OCI-LY7 (cell line): ENCODE data around the gene OR5B12. TPM values are rescaled to one million over a fixed set of nuclear protein-coding genes. Genes with fewer than 3 reads are reported as not detected.

Experiments used
- BruUV-seq: library from RNA; stranded (reverse); fragments of 400-500 nt; replicated peaks from 2 replicates; lab custom pipeline; 2021; lab: Mats Ljungman, UMichigan
- CTCF ChIA-PET: fragments of 300-600 bp; sonication (Branson Sonifier 250); formaldehyde crosslinking; loops from one replicate; lab custom pipeline; 2022; ENCODE audit warnings: antibody characterized with exemption; ENCODE audit not compliant: unreplicated experiment; lab: Charles Lee
- POLR2A ChIA-PET: fragments of 300-600 bp; sonication (Branson Sonifier 250); formaldehyde crosslinking; loops from one replicate; lab custom pipeline; 2022; ENCODE audit warnings: antibody characterized with exemption; lab: Charles Lee
- DNase-seq: peaks from one replicate; pipeline ENCODE4 v3.0.0-alpha.2; 2015; ENCODE audit warnings: low spot score
- H2AFZ ChIP-seq: fragments of 200-600 bp; sonication (generic), shearing (Covaris generic); 2 replicates; pipeline ENCODE4 v1.6.1; 2014; ENCODE audit warnings: mild to moderate bottlenecking, antibody characterized with exemption, low read length, moderate library complexity
- H3K27ac ChIP-seq: fragments of 200-600 bp; sonication (generic); 2 replicates; pipeline ENCODE4 v1.5.1; 2014; ENCODE audit warnings: mixed run types, low read depth, mild to moderate bottlenecking, moderate library complexity, low read length, inconsistent platforms; ENCODE audit not compliant: poor library complexity, severe bottlenecking
- H3K36me3 ChIP-seq: fragments of 200-600 bp; sonication (generic); 2 replicates; pipeline ENCODE4 v1.6.1; 2014; ENCODE audit warnings: mild to moderate bottlenecking, antibody characterized with exemption, low read length, moderate library complexity, mixed read lengths; ENCODE audit not compliant: insufficient read depth
- H3K4me1 ChIP-seq: fragments of 200-600 bp; sonication (generic); 2 replicates; pipeline ENCODE4 v1.5.1; 2014; ENCODE audit warnings: mild to moderate bottlenecking, low read length; ENCODE audit not compliant: insufficient read depth, poor library complexity, severe bottlenecking
- H3K4me2 ChIP-seq: fragments of 200-600 bp; sonication (generic); 2 replicates; pipeline ENCODE4 v1.6.1; 2014; ENCODE audit warnings: mild to moderate bottlenecking, low read length
- H3K4me3 ChIP-seq: fragments of 200-600 bp; sonication (generic); 2 replicates; pipeline ENCODE4 v1.5.1; 2014; ENCODE audit warnings: mild to moderate bottlenecking, low read depth, low read length; ENCODE audit not compliant: poor library complexity, severe bottlenecking
- H3K79me2 ChIP-seq: fragments of 200-600 bp; sonication (generic); 2 replicates; pipeline ENCODE4 v1.6.1; 2016; ENCODE audit warnings: low read depth, mild to moderate bottlenecking, low read length, moderate library complexity, mixed read lengths; ENCODE audit not compliant: insufficient read depth
- H3K9me2 ChIP-seq: fragments of 200-600 bp; sonication (generic); 2 replicates; pipeline ENCODE4 v1.6.1; 2016; ENCODE audit warnings: mild to moderate bottlenecking, low read length, mixed read lengths; ENCODE audit not compliant: insufficient read depth
- H3K9me3 ChIP-seq: fragments of 200-600 bp; sonication (generic); 2 replicates; pipeline ENCODE4 v1.6.1; 2014; ENCODE audit warnings: mild to moderate bottlenecking, mixed run types, low read length, mixed read lengths
- H4K20me1 ChIP-seq: fragments of 200-600 bp; sonication (generic); 2 replicates; pipeline ENCODE4 v1.6.1; 2014; ENCODE audit warnings: mild to moderate bottlenecking, antibody characterized with exemption, low read length, moderate library complexity, mixed read lengths; ENCODE audit not compliant: insufficient read depth
- EZH2phosphoT487 ChIP-seq: fragments of 200-600 bp; sonication (generic); IDR thresholded peaks from 2 replicates; pipeline ENCODE4 v1.6.1; 2018; ENCODE audit warnings: low read depth, borderline replicate concordance, mild to moderate bottlenecking, mixed run types, antibody characterized with exemption, low read length, moderate library complexity, mixed read lengths
- intact Hi-C: fragments of 100-400 bp; cut with micrococcal nuclease; formaldehyde crosslinking; loops from one replicate; pipeline ENCODE4 v1.10.0; 2022; ENCODE audit not compliant: unreplicated experiment
- total RNA-seq, 2 experiments: library from RNA; depleted of rRNA in 1 of 2; stranded (reverse); fragments of >200 nt in 1 of 2; shearing (Covaris generic) in 1 of 2; gene quantifications; 2 replicates each; pipeline ENCODE4 v1.2.3, GENCODE V29; 2014 to 2022
- TF ChIP-seq, protein P1 (sequence below): fragments of 200-600 bp; sonication (generic); conservative IDR thresholded peaks from 2 replicates; pipeline ENCODE4 v1.5.1; 2014; ENCODE audit warnings: mild to moderate bottlenecking, antibody characterized with exemption, low read length, moderate library complexity, mixed read lengths

OR5B12 gene
- total RNA-seq, 2 experiments from 2014 or later, result not detected

DNA sequence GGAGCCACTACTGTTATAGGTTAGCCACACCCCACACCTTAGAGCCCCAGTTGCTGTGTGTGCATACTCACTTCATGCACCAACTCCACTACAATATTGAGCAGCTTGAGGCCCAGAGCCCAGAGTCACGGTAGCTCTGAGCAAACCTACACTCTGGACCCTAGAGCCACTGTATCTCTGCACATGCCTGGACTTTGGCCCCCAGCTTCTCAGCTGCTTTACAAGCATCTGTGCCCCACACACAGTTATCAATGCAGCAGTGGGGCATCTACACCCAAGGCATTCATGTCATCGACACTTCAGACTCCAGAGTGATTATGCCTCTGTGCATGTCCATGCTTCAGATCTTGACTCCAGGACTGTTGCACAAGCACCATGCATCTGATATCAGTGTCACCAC is 2.3 kb upstream of the OR5B12 start:
- no TSS peak for BruUV-seq
- Histone ChIP-seq H3K4me3 (no peak overlapping the region), H3K79me2 (no peaks in the 10 kb centered on the region), H3K4me2 (no peak overlapping the region), H3K4me1 (no peaks in the 10 kb centered on the region), H3K36me3 (no peaks in the 10 kb centered on the region), H3K9me2 (no peaks in the 10 kb centered on the region), H3K27ac (no peak overlapping the region), H3K9me3 (no peaks in the 10 kb centered on the region), H2AFZ (no peak overlapping the region), H4K20me1 (no peaks in the 10 kb centered on the region)
- intact Hi-C loops, result no loop called here
- POLR2A ChIA-PET, result no interaction called here
- CTCF ChIA-PET, result no interaction called here
- DNase-seq, result no peak
- TF ChIP-seq, protein P1, sequence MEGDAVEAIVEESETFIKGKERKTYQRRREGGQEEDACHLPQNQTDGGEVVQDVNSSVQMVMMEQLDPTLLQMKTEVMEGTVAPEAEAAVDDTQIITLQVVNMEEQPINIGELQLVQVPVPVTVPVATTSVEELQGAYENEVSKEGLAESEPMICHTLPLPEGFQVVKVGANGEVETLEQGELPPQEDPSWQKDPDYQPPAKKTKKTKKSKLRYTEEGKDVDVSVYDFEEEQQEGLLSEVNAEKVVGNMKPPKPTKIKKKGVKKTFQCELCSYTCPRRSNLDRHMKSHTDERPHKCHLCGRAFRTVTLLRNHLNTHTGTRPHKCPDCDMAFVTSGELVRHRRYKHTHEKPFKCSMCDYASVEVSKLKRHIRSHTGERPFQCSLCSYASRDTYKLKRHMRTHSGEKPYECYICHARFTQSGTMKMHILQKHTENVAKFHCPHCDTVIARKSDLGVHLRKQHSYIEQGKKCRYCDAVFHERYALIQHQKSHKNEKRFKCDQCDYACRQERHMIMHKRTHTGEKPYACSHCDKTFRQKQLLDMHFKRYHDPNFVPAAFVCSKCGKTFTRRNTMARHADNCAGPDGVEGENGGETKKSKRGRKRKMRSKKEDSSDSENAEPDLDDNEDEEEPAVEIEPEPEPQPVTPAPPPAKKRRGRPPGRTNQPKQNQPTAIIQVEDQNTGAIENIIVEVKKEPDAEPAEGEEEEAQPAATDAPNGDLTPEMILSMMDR, result no peak
- no peak for TF ChIP-seq EZH2phosphoT487

DNA sequence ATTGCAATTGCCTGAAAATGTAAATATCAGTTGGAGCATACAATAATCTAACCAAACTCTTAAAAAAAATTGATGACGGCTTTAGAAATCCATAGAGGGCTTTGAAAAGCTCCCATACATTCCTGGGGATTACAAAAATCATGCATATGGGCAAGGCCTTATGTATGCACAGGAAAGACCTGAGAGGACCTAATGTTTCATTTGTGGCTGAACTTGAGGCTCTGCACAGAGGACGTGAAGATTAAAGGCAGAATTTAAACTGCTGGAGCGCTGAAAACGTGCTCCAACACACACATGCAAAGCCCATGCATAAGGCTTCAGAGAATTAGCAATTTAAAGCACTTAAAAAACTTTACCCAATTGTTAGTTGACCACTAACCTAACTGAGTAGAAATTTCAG is 3.5 kb downstream of the OR5B12 start:
- H3K4me1 ChIP-seq, result no peaks in the 10 kb centered on the region
- BruUV-seq, result no TSS peak
- TF ChIP-seq, protein P1, result no peak
- no peaks in the 10 kb centered on the region for H3K9me3 ChIP-seq
- no peak overlapping the region for H3K27ac ChIP-seq
- no peaks in the 10 kb centered on the region for H4K20me1 ChIP-seq
- no peaks in the 10 kb centered on the region for H3K36me3 ChIP-seq
- H3K79me2 ChIP-seq, result no peaks in the 10 kb centered on the region
- H2AFZ ChIP-seq, result no peak overlapping the region
- intact Hi-C loops, result no loop called here
- ChIA-PET POLR2A (no interaction called here), CTCF (no interaction called here)
- no peak overlapping the region for H3K4me2 ChIP-seq
- H3K4me3 ChIP-seq, result no peak overlapping the region
- no peak for DNase-seq
- no peaks in the 10 kb centered on the region for H3K9me2 ChIP-seq

DNA sequence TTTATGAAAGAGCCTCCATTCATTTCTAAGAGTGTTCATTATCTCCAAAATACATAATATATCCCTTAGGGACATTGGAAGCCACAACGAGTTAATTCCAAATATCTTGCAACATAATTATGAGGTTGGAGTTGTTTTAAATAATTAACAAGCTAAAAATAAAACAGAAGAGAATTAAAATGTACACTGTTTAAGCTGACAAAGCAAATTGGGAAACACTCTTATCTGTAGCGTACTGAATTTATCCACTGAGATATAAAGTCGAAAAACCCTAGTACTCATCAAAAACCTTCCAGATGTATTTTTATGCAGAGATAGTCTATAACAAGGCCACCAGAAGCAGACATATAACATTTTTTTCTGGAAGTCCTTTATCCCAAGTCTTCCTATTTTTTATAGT is 7.8 kb downstream of the OR5B12 start:
- no TSS peak for BruUV-seq
- Histone ChIP-seq H3K36me3 (no peaks in the 10 kb centered on the region), H3K4me2 (no peak overlapping the region), H3K9me3 (no peaks in the 10 kb centered on the region), H3K4me1 (no peaks in the 10 kb centered on the region), H3K27ac (no peak overlapping the region), H3K9me2 (no peaks in the 10 kb centered on the region), H2AFZ (no peak overlapping the region), H4K20me1 (no peaks in the 10 kb centered on the region), H3K79me2 (no peaks in the 10 kb centered on the region), H3K4me3 (no peak overlapping the region)
- POLR2A ChIA-PET, result no interaction called here
- intact Hi-C loops, result no loop called here
- CTCF ChIA-PET, result no interaction called here
- no peak for DNase-seq
- TF ChIP-seq, protein P1, result no peak
- TF ChIP-seq EZH2phosphoT487, result no peak
